Astrocyte (in vitro differentiated cells and primary cell): ENCODE measurements around the gene TRIAP1. TPM values are rescaled to one million over a fixed set of nuclear protein-coding genes. Genes with fewer than 3 reads are reported as not detected.

Source experiments
- DNase-seq: peaks from one replicate; pipeline ENCODE4 v3.0.0-alpha.2; 2010; ENCODE audit warnings: low read depth
- FAIRE-seq: peaks from 2 replicates; lab custom pipeline; 2011; peaks lifted over from hg19 to GRCh38; lab: Jason Lieb, UNC
- H2AFZ ChIP-seq: 2 replicates; pipeline ENCODE4 v1.6.0; 2012; ENCODE audit warnings: low read depth, low read length, inconsistent platforms
- H3K27ac ChIP-seq: 2 replicates; pipeline ENCODE4 v1.5.1; 2011; ENCODE audit warnings: low read depth, low read length, inconsistent platforms
- H3K27me3 ChIP-seq: 2 replicates; pipeline ENCODE4 v1.6.0; 2011; ENCODE audit warnings: low read length, inconsistent platforms; ENCODE audit not compliant: insufficient read depth
- H3K36me3 ChIP-seq: 2 replicates; pipeline ENCODE4 v1.5.1; 2011; ENCODE audit warnings: low read length, inconsistent platforms; ENCODE audit not compliant: insufficient read depth
- H3K4me1 ChIP-seq: 2 replicates; pipeline ENCODE4 v1.5.1; 2011; ENCODE audit warnings: low read length, inconsistent platforms; ENCODE audit not compliant: insufficient read depth
- H3K4me2 ChIP-seq: 2 replicates; pipeline ENCODE4 v1.6.0; 2012; ENCODE audit warnings: low read length, inconsistent platforms
- H3K4me3 ChIP-seq: 2 replicates; pipeline ENCODE4 v1.5.1; 2011; ENCODE audit warnings: low read depth, mild to moderate bottlenecking, low read length, inconsistent platforms; ENCODE audit not compliant: insufficient read depth
- H3K79me2 ChIP-seq: 2 replicates; pipeline ENCODE4 v1.6.0; 2012; ENCODE audit warnings: mild to moderate bottlenecking, low read length, inconsistent platforms; ENCODE audit not compliant: insufficient read depth
- H3K9ac ChIP-seq: 2 replicates; pipeline ENCODE4 v1.6.0; 2012; ENCODE audit warnings: mild to moderate bottlenecking, low read length, inconsistent platforms
- H3K9me3 ChIP-seq: 2 replicates; pipeline ENCODE4 v1.5.1; 2012; ENCODE audit warnings: low read depth, mild to moderate bottlenecking, low read length, inconsistent platforms; ENCODE audit not compliant: insufficient read depth
- H4K20me1 ChIP-seq: 2 replicates; pipeline ENCODE4 v1.6.0; 2012; ENCODE audit warnings: low read length, inconsistent platforms; ENCODE audit not compliant: insufficient read depth
- H3K27ac Mint-ChIP-seq: one replicate; pipeline ENCODE4 v1.8.0; 2021; ENCODE audit warnings: mild to moderate bottlenecking, mixed read lengths; ENCODE audit not compliant: unreplicated experiment
- H3K27me3 Mint-ChIP-seq: one replicate; pipeline ENCODE4 v1.8.0; 2021; ENCODE audit warnings: low read depth, mixed read lengths; ENCODE audit not compliant: unreplicated experiment
- H3K36me3 Mint-ChIP-seq: one replicate; pipeline ENCODE4 v1.8.0; 2021; ENCODE audit warnings: low read depth, mixed read lengths; ENCODE audit not compliant: unreplicated experiment
- H3K4me1 Mint-ChIP-seq: one replicate; pipeline ENCODE4 v1.8.0; 2021; ENCODE audit warnings: low read depth, mixed read lengths; ENCODE audit not compliant: unreplicated experiment
- H3K4me3 Mint-ChIP-seq: one replicate; pipeline ENCODE4 v1.8.0; 2021; ENCODE audit warnings: mild to moderate bottlenecking, moderate library complexity, mixed read lengths; ENCODE audit not compliant: unreplicated experiment
- H3K9me3 Mint-ChIP-seq: one replicate; pipeline ENCODE4 v1.8.0; 2021; ENCODE audit warnings: mild to moderate bottlenecking, mixed read lengths; ENCODE audit not compliant: unreplicated experiment
- CTCF ChIP-seq: IDR thresholded peaks from 2 replicates; pipeline ENCODE4 v1.5.1; 2011; ENCODE audit warnings: low read depth, mild to moderate bottlenecking, inconsistent platforms, low read length, moderate library complexity; ENCODE audit not compliant: insufficient read depth
- EZH2 ChIP-seq: IDR thresholded peaks from 2 replicates; pipeline ENCODE4 v1.6.1; 2012; ENCODE audit warnings: mild to moderate bottlenecking, low read length, inconsistent platforms; ENCODE audit not compliant: insufficient read depth
- total RNA-seq: library from RNA; stranded (reverse); gene quantifications from 2 replicates; pipeline ENCODE4 v1.2.1, GENCODE V29; 2021

Gene TRIAP1
- total RNA-seq, 1 donor from 2014 or later: 54.0 TPM

- Mint-ChIP-seq H3K27ac (no peak overlapping the region), H3K9me3 (no peaks in the 10 kb centered on the region), H3K4me3 (peak overlapping the region; percentile 100), H3K27me3 (no peaks in the 10 kb centered on the region), H3K36me3 (peaks cover 9% of the 10 kb centered on the region), H3K4me1 (peaks cover 14% of the 10 kb centered on the region)
- Histone ChIP-seq H3K4me3 (no peak overlapping the region), H3K4me1 (peaks cover 12% of the 10 kb centered on the region), H4K20me1 (peaks cover 36% of the 10 kb centered on the region), H3K27ac (no peak overlapping the region), H3K36me3 (peaks cover 32% of the 10 kb centered on the region), H3K79me2 (peaks cover 86% of the 10 kb centered on the region), H3K4me2 (peak overlapping the region; percentile 97), H3K27me3 (no peaks in the 10 kb centered on the region), H2AFZ (no peak overlapping the region), H3K9me3 (no peaks in the 10 kb centered on the region), H3K9ac (no peak overlapping the region)
- TF ChIP-seq CTCF (no peak), EZH2 (no peak)
- DNase-seq (no peak), FAIRE-seq (no peak)
These were observed 1.5 kb downstream of the TRIAP1 start for GRCh38 chr12:120444676-120445075.

- Histone ChIP-seq H3K4me2 (peak overlapping the region; percentile 95), H3K9ac (no peak overlapping the region), H3K4me3 (no peak overlapping the region), H3K9me3 (no peaks in the 10 kb centered on the region), H3K4me1 (peaks cover 13% of the 10 kb centered on the region), H3K79me2 (peaks cover 62% of the 10 kb centered on the region), H3K27me3 (no peaks in the 10 kb centered on the region), H3K27ac (no peak overlapping the region), H4K20me1 (peaks cover 34% of the 10 kb centered on the region), H2AFZ (no peak overlapping the region), H3K36me3 (peaks cover 26% of the 10 kb centered on the region)
- DNase-seq (peak; percentile 25), FAIRE-seq (no peak)
- H3K36me3 Mint-ChIP-seq: peaks cover 6% of the 10 kb centered on the region
- no peak for TF ChIP-seq EZH2
- TF ChIP-seq CTCF: peak; percentile 34
- H3K9me3 Mint-ChIP-seq: no peaks in the 10 kb centered on the region
- H3K27me3 Mint-ChIP-seq: no peaks in the 10 kb centered on the region
- H3K4me1 Mint-ChIP-seq: peaks cover 8% of the 10 kb centered on the region
- no peak overlapping the region for H3K27ac Mint-ChIP-seq
- peak overlapping the region; percentile 57 for H3K4me3 Mint-ChIP-seq
These were observed 6.4 kb downstream of the TRIAP1 start for GRCh38 chr12:120439646-120440247.

GRCh38 chr12:120438495-120439198 lies 7.5 kb downstream of the TRIAP1 start:
- DNase-seq: no peak
- Histone ChIP-seq H3K79me2 (peaks cover 50% of the 10 kb centered on the region), H2AFZ (peak overlapping the region; percentile 99)

More at GRCh38 chr12:120438495-120439198, 7.5 kb downstream of the TRIAP1 start:
- H3K9me3 ChIP-seq: no peaks in the 10 kb centered on the region
- peaks cover 3% of the 10 kb centered on the region for H3K36me3 Mint-ChIP-seq
- TF ChIP-seq EZH2 (no peak), CTCF (no peak)
- FAIRE-seq: no peak
- no peak overlapping the region for H3K27ac Mint-ChIP-seq
- H3K36me3 ChIP-seq: peaks cover 18% of the 10 kb centered on the region
- H3K27ac ChIP-seq: peak overlapping the region; percentile 68
- H3K27me3 Mint-ChIP-seq: no peaks in the 10 kb centered on the region
- no peaks in the 10 kb centered on the region for H3K27me3 ChIP-seq
- H3K4me3 Mint-ChIP-seq: peak overlapping the region; percentile 97
- no peaks in the 10 kb centered on the region for H3K9me3 Mint-ChIP-seq
- H4K20me1 ChIP-seq: peaks cover 27% of the 10 kb centered on the region
- H3K4me1 ChIP-seq: peaks cover 13% of the 10 kb centered on the region
- peaks cover 2% of the 10 kb centered on the region for H3K4me1 Mint-ChIP-seq
- peak overlapping the region; percentile 95 for H3K4me2 ChIP-seq
- H3K9ac ChIP-seq: peak overlapping the region; percentile 89
- H3K4me3 ChIP-seq: peak overlapping the region; percentile 88
